Fibroblast of pulmonary artery (primary cell): ENCODE measurements around the gene GPR18.
"Not testable (repeated sequence)": the region's sequence is repeated elsewhere in the genome, so short reads cannot be mapped to it uniquely, and the experiment has no call there.

Experiments
- DNase-seq: peaks from one replicate; pipeline ENCODE4 v3.0.0-alpha.2; 2010; ENCODE audit warnings: low read depth
- H3K4me3 ChIP-seq: replicated peaks from 2 replicates; pipeline ENCODE4 v1.5.1; 2011; ENCODE audit warnings: low read depth, mild to moderate bottlenecking, control low read depth, low read length, moderate library complexity
- TF ChIP-seq, protein P1 (sequence below): IDR thresholded peaks from 2 replicates; pipeline ENCODE4 v1.5.1; 2011; ENCODE audit warnings: mild to moderate bottlenecking, control low read depth, low read length, inconsistent platforms; ENCODE audit errors: missing control alignments

Gene GPR18

GRCh38 chr13:99256283-99256682 lies 1.9 kb downstream of the GPR18 start:
- no peak overlapping the region for H3K4me3 ChIP-seq
- DNase-seq: no peak
- TF ChIP-seq, protein P1, sequence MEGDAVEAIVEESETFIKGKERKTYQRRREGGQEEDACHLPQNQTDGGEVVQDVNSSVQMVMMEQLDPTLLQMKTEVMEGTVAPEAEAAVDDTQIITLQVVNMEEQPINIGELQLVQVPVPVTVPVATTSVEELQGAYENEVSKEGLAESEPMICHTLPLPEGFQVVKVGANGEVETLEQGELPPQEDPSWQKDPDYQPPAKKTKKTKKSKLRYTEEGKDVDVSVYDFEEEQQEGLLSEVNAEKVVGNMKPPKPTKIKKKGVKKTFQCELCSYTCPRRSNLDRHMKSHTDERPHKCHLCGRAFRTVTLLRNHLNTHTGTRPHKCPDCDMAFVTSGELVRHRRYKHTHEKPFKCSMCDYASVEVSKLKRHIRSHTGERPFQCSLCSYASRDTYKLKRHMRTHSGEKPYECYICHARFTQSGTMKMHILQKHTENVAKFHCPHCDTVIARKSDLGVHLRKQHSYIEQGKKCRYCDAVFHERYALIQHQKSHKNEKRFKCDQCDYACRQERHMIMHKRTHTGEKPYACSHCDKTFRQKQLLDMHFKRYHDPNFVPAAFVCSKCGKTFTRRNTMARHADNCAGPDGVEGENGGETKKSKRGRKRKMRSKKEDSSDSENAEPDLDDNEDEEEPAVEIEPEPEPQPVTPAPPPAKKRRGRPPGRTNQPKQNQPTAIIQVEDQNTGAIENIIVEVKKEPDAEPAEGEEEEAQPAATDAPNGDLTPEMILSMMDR: no peak

- H3K4me3 ChIP-seq: no peak overlapping the region
- no peak for DNase-seq
- TF ChIP-seq, protein P1: no peak
Measured at GRCh38 chr13:99255271-99255670, 2.9 kb downstream of the GPR18 start.

GRCh38 chr13:99254830-99255229 lies 3.3 kb downstream of the GPR18 start:
- H3K4me3 ChIP-seq: no peak overlapping the region

DNA sequence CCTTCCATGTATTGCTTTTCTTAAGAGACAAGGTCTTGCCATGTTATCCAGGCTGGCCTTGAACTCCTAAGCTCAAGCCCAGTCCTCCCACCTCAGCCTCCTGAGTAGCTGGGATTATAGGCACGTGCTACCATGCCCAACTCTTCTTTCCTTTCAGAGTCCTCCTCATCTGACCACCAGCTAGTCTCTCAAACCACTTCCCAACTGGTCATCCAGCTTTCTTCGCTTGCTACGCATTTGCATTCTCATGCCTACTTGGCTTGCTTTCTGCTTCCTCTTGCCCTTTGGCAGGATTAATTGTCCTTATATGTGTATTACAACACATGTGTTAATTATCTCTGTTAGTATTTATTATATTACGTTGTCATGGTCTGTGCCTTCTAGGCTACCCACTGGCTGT lies 6.3 kb downstream of the GPR18 start:
- no peak overlapping the region for H3K4me3 ChIP-seq
- TF ChIP-seq, protein P1: no peak
- no peak for DNase-seq

More at GRCh38 chr13:99254830-99255229, 3.3 kb downstream of the GPR18 start:
- no peak for DNase-seq
- TF ChIP-seq, protein P1: no peak

DNA sequence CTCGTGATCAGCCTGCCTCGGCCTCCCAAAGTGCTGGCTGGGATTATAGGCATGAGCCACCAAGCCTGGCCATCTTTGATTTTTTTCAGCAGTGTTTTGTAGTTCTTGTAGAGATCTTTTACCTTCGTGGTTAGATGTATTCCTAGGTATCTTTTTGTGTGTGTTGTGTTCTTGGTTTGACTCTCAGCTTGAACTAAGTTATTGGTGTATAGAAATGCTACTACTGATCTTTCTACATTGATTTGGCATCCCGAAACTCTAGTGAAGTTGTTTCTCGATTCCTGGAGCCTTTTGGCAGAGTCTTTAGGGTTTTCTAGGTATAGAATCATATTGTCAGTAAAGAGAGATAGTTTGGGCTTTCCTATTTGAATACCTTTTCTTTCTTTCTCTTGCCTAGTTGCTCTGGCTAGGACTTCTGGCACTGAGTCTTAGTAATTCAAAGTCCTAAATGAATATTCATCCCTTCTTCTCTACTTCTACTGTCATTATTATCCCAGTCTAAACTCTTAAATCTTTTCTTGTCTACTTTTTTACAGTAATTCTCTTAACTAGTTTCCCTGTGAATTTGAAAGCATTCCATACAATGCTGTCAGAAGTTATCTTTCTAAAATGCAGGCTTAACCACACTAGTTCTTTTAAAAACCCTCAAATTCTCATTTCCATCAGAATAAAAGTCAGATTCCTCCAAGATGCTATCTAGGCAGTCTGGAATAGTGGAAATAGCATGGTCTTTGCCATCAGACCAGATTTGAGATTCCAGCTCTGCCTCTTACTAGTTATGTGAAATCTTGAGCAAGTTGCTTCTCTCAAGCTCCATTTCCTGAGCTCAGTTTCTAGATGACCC lies 7.0 kb downstream of the GPR18 start:
- TF ChIP-seq, protein P1: no peak
- no peak for DNase-seq
- H3K4me3 ChIP-seq: no peak overlapping the region

DNA sequence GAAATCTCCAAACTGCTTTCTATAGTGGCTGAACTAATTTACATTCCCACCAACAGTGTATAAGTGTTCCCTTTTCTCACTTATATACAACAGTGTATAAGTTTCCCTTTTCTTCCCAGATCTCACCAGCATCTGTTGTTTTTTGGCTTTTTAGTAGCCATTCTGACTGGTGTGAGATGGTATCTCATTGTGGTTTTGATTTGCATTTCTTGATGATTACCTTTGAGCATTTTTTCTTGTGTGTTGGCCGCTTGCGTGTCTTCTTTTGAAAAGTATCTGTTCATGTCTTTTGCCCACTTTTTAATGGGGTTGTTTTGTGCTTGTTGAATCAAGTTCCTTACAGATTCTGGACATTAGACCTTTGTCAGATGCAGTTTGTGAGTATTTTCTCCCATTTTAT lies 8.6 kb downstream of the GPR18 start:
- DNase-seq, H3K4me3 ChIP-seq: not testable (repeated sequence)

DNA sequence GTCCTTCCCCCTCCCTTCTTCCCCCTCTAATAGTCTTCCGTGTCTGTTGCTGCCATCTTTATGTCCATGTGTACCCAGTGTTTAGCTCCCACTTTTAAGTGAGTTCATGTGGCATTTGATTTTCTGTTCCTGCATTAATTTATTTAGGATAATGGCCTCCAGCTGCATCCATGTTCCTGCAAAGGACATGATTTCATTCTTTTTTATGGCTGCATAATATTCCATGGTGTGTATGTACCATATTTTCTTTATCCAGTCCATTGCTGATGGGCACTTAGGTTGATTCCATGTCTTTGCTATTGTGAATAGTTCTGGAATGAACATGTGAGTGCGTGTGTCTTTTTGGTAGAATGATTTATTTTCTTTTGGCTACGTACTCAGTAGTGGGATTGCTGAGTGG lies 9.0 kb downstream of the GPR18 start:
- H3K4me3 ChIP-seq, DNase-seq: not testable (repeated sequence)

DNA sequence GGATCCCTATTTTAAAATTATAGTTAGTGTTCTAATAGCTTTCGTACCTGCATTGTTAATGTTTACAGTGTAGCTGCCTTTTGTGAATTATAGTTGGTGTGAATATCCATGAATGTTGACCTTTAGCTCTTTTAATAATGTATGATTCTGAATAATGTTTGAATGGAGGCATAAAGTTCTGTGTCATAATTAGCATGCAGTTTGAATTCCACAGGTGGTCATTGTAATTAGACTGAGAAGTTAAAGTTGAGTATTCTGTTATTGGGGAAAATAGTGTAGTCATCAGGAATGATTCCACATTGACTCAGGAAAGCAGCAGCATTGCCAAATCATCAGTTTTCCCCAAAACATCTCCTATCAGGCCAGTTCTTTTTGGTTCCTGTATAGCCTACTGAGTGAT lies 12.1 kb downstream of the GPR18 start:
- DNase-seq: no peak
- TF ChIP-seq, protein P1: no peak
- H3K4me3 ChIP-seq: no peak overlapping the region
